B cell (primary cell): ENCODE results near the gene POLQ. TPM values are rescaled to one million over a fixed set of nuclear protein-coding genes. Genes with fewer than 3 reads are reported as not detected.
A peak's percentile ranks its signal among the peaks of the same experiment; 100 is the strongest.

ENCODE experiments used
- ATAC-seq: fragments of 200-7000 bp; cut with Tn5 transposase; one replicate; pipeline ENCODE4 v1.10.0; 2021; ENCODE audit warnings: low read depth, mild to moderate bottlenecking, moderate number of reproducible peaks, moderate library complexity
- CTCF ChIA-PET: fragments of 350-600 bp; sonication (Branson Sonifier 250); formaldehyde crosslinking; loops from one replicate; lab custom pipeline; 2021; ENCODE audit warnings: antibody characterized with exemption, inconsistent platforms; lab: Charles Lee
- POLR2A ChIA-PET: fragments of 350-600 bp; sonication (Branson Sonifier 250); formaldehyde crosslinking; loops from one replicate; lab custom pipeline; 2021; ENCODE audit warnings: antibody characterized with exemption; lab: Charles Lee
- DNase-seq: peaks from one replicate; pipeline ENCODE4 v3.0.0; 2013
- H2AFZ ChIP-seq: 2 replicates; pipeline ENCODE4 v1.6.1; 2012; ENCODE audit warnings: mild to moderate bottlenecking, low read depth, low read length; ENCODE audit not compliant: insufficient read depth, poor library complexity, severe bottlenecking
- H3K27ac ChIP-seq, 2 donors: 1 replicate in 1 of 2; 2 replicates in 1 of 2; pipeline ENCODE4 v1.5.1; 2012 to 2013; ENCODE audit warnings: low read length in 2 of 2, mild to moderate bottlenecking in 2 of 2, moderate library complexity in 1 of 2
- H3K27me3 ChIP-seq, 4 experiments: fragments of 200-600 bp in 1 of 4; sonication (generic) in 1 of 4; replicated peaks in 1 of 4; 1 replicate in 2 of 4; 2 replicates in 2 of 4; pipeline versions ENCODE4 v1.6.1 to v1.7.0; 2013 to 2016; ENCODE audit warnings: low read length in 3 of 4, mild to moderate bottlenecking in 2 of 4, mixed read lengths in 1 of 4, moderate library complexity in 1 of 4; ENCODE audit not compliant: insufficient read depth in 4 of 4, control insufficient read depth in 3 of 4; ENCODE audit errors: control extremely low read depth in 1 of 4
- H3K36me3 ChIP-seq, 2 experiments: replicated peaks in 1 of 2; 1 replicate in 1 of 2; 2 replicates in 1 of 2; pipeline versions ENCODE4 v1.6.1 to v1.7.1; 2013; ENCODE audit warnings: low read length in 1 of 2; ENCODE audit not compliant: insufficient read depth in 2 of 2, control insufficient read depth in 1 of 2; ENCODE audit errors: control extremely low read depth in 1 of 2, extremely low read depth in 1 of 2
- H3K4me1 ChIP-seq, 2 donors: fragments of 200-600 bp in 1 of 2; sonication (generic) in 1 of 2; 1 replicate in 1 of 2; 2 replicates in 1 of 2; pipeline versions ENCODE4 v1.5.1 to v1.6.1; 2013 to 2017; ENCODE audit warnings: low read length in 2 of 2; ENCODE audit not compliant: control insufficient read depth in 2 of 2, insufficient read depth in 2 of 2
- H3K4me2 ChIP-seq: replicated peaks from 2 replicates; pipeline ENCODE3; 2012; ENCODE audit warnings: mild to moderate bottlenecking, low read depth, low read length; ENCODE audit not compliant: poor library complexity, severe bottlenecking
- H3K4me3 ChIP-seq, 5 experiments: fragments of 200-600 bp in 1 of 5; sonication (generic) in 1 of 5; 1 replicate in 3 of 5; 2 replicates in 2 of 5; pipeline versions ENCODE4 v1.5.1 to v1.7.0; 2011 to 2016; ENCODE audit warnings: low read length in 4 of 5, mild to moderate bottlenecking in 4 of 5, low read depth in 2 of 5, control low read depth in 1 of 5, moderate library complexity in 1 of 5; ENCODE audit not compliant: insufficient read depth in 1 of 5; ENCODE audit errors: control extremely low read depth in 1 of 5, extremely low read depth in 1 of 5
- H3K79me2 ChIP-seq: fragments of 200-600 bp; sonication (generic); one replicate; pipeline ENCODE4 v1.6.0; 2016; ENCODE audit warnings: low read length; ENCODE audit not compliant: control insufficient read depth, insufficient read depth
- H3K9ac ChIP-seq: fragments of 200-600 bp; sonication (generic); 2 replicates; pipeline ENCODE4 v1.6.1; 2017; ENCODE audit warnings: mild to moderate bottlenecking, low read length, moderate library complexity
- H3K9me3 ChIP-seq, 3 donors: one replicate each; pipeline versions ENCODE4 v1.6.1 to v1.7.1; 2013; ENCODE audit warnings: low read length in 2 of 3; ENCODE audit not compliant: control insufficient read depth in 2 of 3, insufficient read depth in 1 of 3; ENCODE audit errors: control extremely low read depth in 1 of 3
- H4K20me1 ChIP-seq: 2 replicates; pipeline ENCODE4 v1.6.0; 2012; ENCODE audit warnings: mild to moderate bottlenecking, low read length; ENCODE audit not compliant: insufficient read depth, control insufficient read depth, poor library complexity, severe bottlenecking
- H3K27ac Mint-ChIP-seq: one replicate; pipeline ENCODE4 v1.8.0; 2021; ENCODE audit warnings: mixed read lengths
- H3K27me3 Mint-ChIP-seq: one replicate; pipeline ENCODE4 v1.8.0; 2021; ENCODE audit warnings: mixed read lengths
- H3K4me1 Mint-ChIP-seq: one replicate; pipeline ENCODE4 v1.8.0; 2021; ENCODE audit warnings: mixed read lengths
- H3K4me3 Mint-ChIP-seq: one replicate; pipeline ENCODE4 v1.8.0; 2021; ENCODE audit warnings: mixed read lengths
- H3K9me3 Mint-ChIP-seq: one replicate; pipeline ENCODE4 v1.8.0; 2022; ENCODE audit warnings: mixed read lengths; ENCODE audit not compliant: insufficient read depth
- CTCF ChIP-seq: fragments of 200-600 bp; IDR thresholded peaks from one replicate; pipeline ENCODE4 v1.8.0; 2022; ENCODE audit warnings: antibody characterized with exemption, mild to moderate bottlenecking
- EZH2 ChIP-seq: IDR thresholded peaks from 2 replicates; pipeline ENCODE4 v1.6.1; 2012; ENCODE audit warnings: borderline replicate concordance, low read depth, mild to moderate bottlenecking, moderate library complexity, low read length; ENCODE audit not compliant: insufficient read depth, poor library complexity, severe bottlenecking
- whole genome bisulfite sequencing: methylation state at CpG from one replicate; pipeline ENCODE4 v1.1.5; 2013; ENCODE audit warnings: missing lambda C conversion rate; ENCODE audit not compliant: insufficient coverage; 5-methylcytosine and 5-hydroxymethylcytosine counted together
- intact Hi-C: fragments of 100-400 bp; cut with micrococcal nuclease; formaldehyde crosslinking; loops from one replicate; pipeline ENCODE4 v1.10.0; 2022
- polyA plus RNA-seq: library from polyadenylated mRNA; depleted of rRNA; stranded (reverse); fragments of >200 nt; gene quantifications from 2 replicates; pipeline ENCODE4 v1.2.3, GENCODE V29; 2012
- total RNA-seq, 2 donors: library from RNA; stranded (reverse); fragments of 120-200 nt in 1 of 2; gene quantifications; 1 replicate in 1 of 2; 2 replicates in 1 of 2; pipeline versions ENCODE4 v1.2.3 to v1.2.4, GENCODE V29; 2013 to 2022

Gene POLQ
- total and polyA plus RNA-seq, 2 donors (not counting 1 experiment from before 2014, with no cell fraction given) = 0.25 to 0.79 TPM

GRCh38 chr3:121531269-121531668, 14.5 kb downstream of the POLQ start:
- Histone ChIP-seq H3K9ac (no peak overlapping the region), H2AFZ (no peak overlapping the region), H3K27ac (no peak overlapping the region), H3K4me3 (no peak overlapping the region), H3K9me3 (no peaks in the 10 kb centered on the region), H4K20me1 (no peaks in the 10 kb centered on the region), H3K79me2 (no peaks in the 10 kb centered on the region), H3K27me3 (no peaks in the 10 kb centered on the region), H3K4me1 (no peaks in the 10 kb centered on the region), H3K36me3 (no peaks in the 10 kb centered on the region), H3K4me2 (no peak overlapping the region)
- H3K4me1 Mint-ChIP-seq = no peaks in the 10 kb centered on the region
- no peaks in the 10 kb centered on the region for H3K27me3 Mint-ChIP-seq
- no peaks in the 10 kb centered on the region for H3K9me3 Mint-ChIP-seq
- no peak overlapping the region for H3K27ac Mint-ChIP-seq
- intact Hi-C loops = no loop called here
- CTCF ChIA-PET = no interaction called here
- POLR2A ChIA-PET = no interaction called here
- no peak overlapping the region for H3K4me3 Mint-ChIP-seq
- no peak for DNase-seq
- TF ChIP-seq EZH2 (no peak), CTCF (no peak)
- no peak for ATAC-seq

GRCh38 chr3:121529308-121529707, 16.5 kb downstream of the POLQ start:
- WGBS = no CpG with 5 or more reads among the region's 3 CpGs
- Mint-ChIP-seq H3K9me3 (no peaks in the 10 kb centered on the region), H3K4me1 (no peaks in the 10 kb centered on the region), H3K4me3 (no peak overlapping the region), H3K27me3 (no peaks in the 10 kb centered on the region), H3K27ac (no peak overlapping the region)
- no peak overlapping the region for H2AFZ ChIP-seq
- TF ChIP-seq CTCF (peak; percentile 41), EZH2 (no peak)
- H3K9me3 ChIP-seq = no peaks in the 10 kb centered on the region
- H3K9ac ChIP-seq = no peak overlapping the region
- POLR2A ChIA-PET = no interaction called here
- ATAC-seq = no peak
- no peaks in the 10 kb centered on the region for H3K36me3 ChIP-seq
- no peak overlapping the region for H3K4me3 ChIP-seq
- DNase-seq = no peak
- H3K4me2 ChIP-seq = no peak overlapping the region
- H3K27me3 ChIP-seq = no peaks in the 10 kb centered on the region
- no peaks in the 10 kb centered on the region for H4K20me1 ChIP-seq
- intact Hi-C loops = no loop called here
- H3K79me2 ChIP-seq = no peaks in the 10 kb centered on the region
- no peaks in the 10 kb centered on the region for H3K4me1 ChIP-seq
- no peak overlapping the region for H3K27ac ChIP-seq
- CTCF ChIA-PET = interaction anchor here (0.8 kb wide), 1 partner anchor 12 kb away, joined by 3 read pairs; no protein-coding TSS in a partner anchor
